Brain microvascular endothelial cell (primary cell): ENCODE data around the gene CADM2.

Source experiments
- DNase-seq: peaks from one replicate; pipeline ENCODE4 v3.0.0-alpha.2; 2020
- H3K27ac ChIP-seq: fragments of 250-450 bp; sonication (Bioruptor Pico); 2 replicates; pipeline ENCODE4 v1.5.1; 2020; ENCODE audit warnings: mild to moderate bottlenecking, moderate library complexity
- H3K27me3 ChIP-seq: fragments of 250-450 bp; sonication (Bioruptor Pico); replicated peaks from 2 replicates; pipeline ENCODE4 v1.5.1; 2020; ENCODE audit warnings: mild to moderate bottlenecking
- H3K36me3 ChIP-seq: fragments of 250-450 bp; sonication (Bioruptor Pico); replicated peaks from 2 replicates; pipeline ENCODE4 v1.5.1; 2020; ENCODE audit warnings: mild to moderate bottlenecking
- H3K4me3 ChIP-seq: 2 replicates; pipeline ENCODE4 v1.5.1; 2011; ENCODE audit warnings: low read depth, mild to moderate bottlenecking, control low read depth, low read length, moderate library complexity
- CTCF ChIP-seq: IDR thresholded peaks from 2 replicates; pipeline ENCODE4 v1.5.1; 2011; ENCODE audit warnings: low read depth, mild to moderate bottlenecking, moderate library complexity, low read length, control low read depth, inconsistent platforms; ENCODE audit errors: missing control alignments
- in situ Hi-C: cut with HindIII; loops from 2 replicates; pipeline ENCODE4 v1.10.0; 2017; ENCODE audit warnings: low sequenced_read_pairs, low pct_ligation_motif_present

The CADM2 gene

GRCh38 chr3:85838921-85839320 lies 880.1 kb downstream of the CADM2 start:
- Histone ChIP-seq H3K36me3 (no peaks in the 10 kb centered on the region), H3K27ac (no peak overlapping the region), H3K27me3 (no peaks in the 10 kb centered on the region), H3K4me3 (no peak overlapping the region)
- no peak for TF ChIP-seq CTCF
- no peak for DNase-seq
- in situ Hi-C loops = no loop called here

- no peak overlapping the region for H3K27ac ChIP-seq
- no peaks in the 10 kb centered on the region for H3K36me3 ChIP-seq
- no peak for DNase-seq
- in situ Hi-C loops = no loop called here
- TF ChIP-seq CTCF = no peak
- no peak overlapping the region for H3K4me3 ChIP-seq
- H3K27me3 ChIP-seq = no peaks in the 10 kb centered on the region
These were observed 883.3 kb downstream of the CADM2 start for GRCh38 chr3:85842081-85842480.

GRCh38 chr3:85846940-85847339 lies 888.2 kb downstream of the CADM2 start:
- DNase-seq = no peak
- in situ Hi-C loops = no loop called here
- TF ChIP-seq CTCF = no peak
- H3K27ac ChIP-seq = no peak overlapping the region
- H3K36me3 ChIP-seq = no peaks in the 10 kb centered on the region
- H3K4me3 ChIP-seq = no peak overlapping the region
- H3K27me3 ChIP-seq = no peaks in the 10 kb centered on the region

- in situ Hi-C loops = no loop called here
- no peak for TF ChIP-seq CTCF
- no peaks in the 10 kb centered on the region for H3K36me3 ChIP-seq
These were observed 892.3 kb downstream of the CADM2 start for GRCh38 chr3:85851071-85851470.

GRCh38 chr3:85853805-85854204 lies 895.0 kb downstream of the CADM2 start:
- in situ Hi-C loops = no loop called here
- Histone ChIP-seq H3K36me3 (no peaks in the 10 kb centered on the region), H3K4me3 (no peak overlapping the region), H3K27ac (no peak overlapping the region), H3K27me3 (no peaks in the 10 kb centered on the region)
- no peak for DNase-seq
- TF ChIP-seq CTCF = no peak

More at GRCh38 chr3:85851071-85851470, 892.3 kb downstream of the CADM2 start:
- Histone ChIP-seq H3K27me3 (no peaks in the 10 kb centered on the region), H3K27ac (no peak overlapping the region), H3K4me3 (no peak overlapping the region)
- DNase-seq = no peak

GRCh38 chr3:85862893-85863455 lies 904.2 kb downstream of the CADM2 start:
- no peaks in the 10 kb centered on the region for H3K36me3 ChIP-seq
- H3K4me3 ChIP-seq = no peak overlapping the region
- no peak for TF ChIP-seq CTCF
- no peak for DNase-seq
- H3K27me3 ChIP-seq = no peaks in the 10 kb centered on the region
- in situ Hi-C loops = no loop called here
- H3K27ac ChIP-seq = no peak overlapping the region
